Measurements from ENCODE around the gene ARID5B. TPM values are rescaled to one million over a fixed set of nuclear protein-coding genes. Genes with fewer than 3 reads are reported as not detected.

Gene ARID5B
- total RNA-seq, 1 donor from 2014 or later = 1.1 TPM

GRCh38 chr10:61994405-61995219, 93.1 kb downstream of the ARID5B start:
- no peak for DNase-seq

DNA sequence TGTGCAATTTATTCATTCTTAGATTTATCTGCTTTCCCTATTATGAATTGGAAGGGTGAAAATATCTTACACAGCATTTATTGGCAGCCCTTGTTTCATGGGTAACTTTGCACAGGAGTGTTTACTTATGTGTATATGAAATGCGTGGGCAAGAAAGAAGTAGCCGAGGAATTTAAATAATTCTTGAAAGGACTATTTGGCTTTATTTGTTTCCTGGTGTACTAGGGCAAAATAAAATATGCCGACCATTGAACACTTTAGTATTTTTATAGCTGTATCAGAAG, 93.7 kb downstream of the ARID5B start:
- H3K36me3 Mint-ChIP-seq (ENCODE audit: unreplicated experiment) = no peaks in the 10 kb centered on the region
- peaks cover 2% of the 10 kb centered on the region for H3K9me3 Mint-ChIP-seq (ENCODE audit: unreplicated experiment)
- no peak overlapping the region for H3K27ac Mint-ChIP-seq (ENCODE audit: unreplicated experiment)
- no peak for DNase-seq
- H3K4me1 Mint-ChIP-seq (ENCODE audit: low read depth, unreplicated experiment) = peaks cover 3% of the 10 kb centered on the region
- H3K4me3 Mint-ChIP-seq (ENCODE audit: unreplicated experiment) = no peak overlapping the region
- no peaks in the 10 kb centered on the region for H3K27me3 Mint-ChIP-seq (ENCODE audit: unreplicated experiment)
- no peak for TF ChIP-seq CTCF (IDR thresholded peaks at IDR 0.05; ENCODE audit: partially characterized antibody, unreplicated experiment)

More at GRCh38 chr10:61994405-61995219, 93.1 kb downstream of the ARID5B start:
- Mint-ChIP-seq H3K4me3 (ENCODE audit: unreplicated experiment) (no peak overlapping the region), H3K36me3 (ENCODE audit: unreplicated experiment) (no peaks in the 10 kb centered on the region), H3K27me3 (ENCODE audit: unreplicated experiment) (no peaks in the 10 kb centered on the region), H3K4me1 (ENCODE audit: low read depth, unreplicated experiment) (peaks cover 3% of the 10 kb centered on the region), H3K9me3 (ENCODE audit: unreplicated experiment) (peaks cover under 1% of the 10 kb centered on the region), H3K27ac (ENCODE audit: unreplicated experiment) (no peak overlapping the region)
- TF ChIP-seq CTCF (IDR thresholded peaks at IDR 0.05; ENCODE audit: partially characterized antibody, unreplicated experiment) = no peak

- Mint-ChIP-seq H3K36me3 (ENCODE audit: unreplicated experiment) (no peaks in the 10 kb centered on the region), H3K4me1 (ENCODE audit: low read depth, unreplicated experiment) (peaks cover 3% of the 10 kb centered on the region), H3K27ac (ENCODE audit: unreplicated experiment) (no peak overlapping the region), H3K27me3 (ENCODE audit: unreplicated experiment) (no peaks in the 10 kb centered on the region), H3K4me3 (ENCODE audit: unreplicated experiment) (no peak overlapping the region), H3K9me3 (ENCODE audit: unreplicated experiment) (peaks cover 2% of the 10 kb centered on the region)
- DNase-seq = no peak
- TF ChIP-seq CTCF (IDR thresholded peaks at IDR 0.05; ENCODE audit: partially characterized antibody, unreplicated experiment) = no peak
Observed at GRCh38 chr10:61998937-61999336, 97.4 kb downstream of the ARID5B start.

GRCh38 chr10:62000037-62000603, 98.6 kb downstream of the ARID5B start:
- no peak overlapping the region for H3K27ac Mint-ChIP-seq (ENCODE audit: unreplicated experiment)
- H3K36me3 Mint-ChIP-seq (ENCODE audit: unreplicated experiment) = no peaks in the 10 kb centered on the region
- H3K4me1 Mint-ChIP-seq (ENCODE audit: low read depth, unreplicated experiment) = peaks cover 3% of the 10 kb centered on the region
- no peak for TF ChIP-seq CTCF (IDR thresholded peaks at IDR 0.05; ENCODE audit: partially characterized antibody, unreplicated experiment)
- H3K9me3 Mint-ChIP-seq (ENCODE audit: unreplicated experiment) = peaks cover 2% of the 10 kb centered on the region
- DNase-seq = no peak
- H3K27me3 Mint-ChIP-seq (ENCODE audit: unreplicated experiment) = no peaks in the 10 kb centered on the region
- H3K4me3 Mint-ChIP-seq (ENCODE audit: unreplicated experiment) = no peak overlapping the region

DNA sequence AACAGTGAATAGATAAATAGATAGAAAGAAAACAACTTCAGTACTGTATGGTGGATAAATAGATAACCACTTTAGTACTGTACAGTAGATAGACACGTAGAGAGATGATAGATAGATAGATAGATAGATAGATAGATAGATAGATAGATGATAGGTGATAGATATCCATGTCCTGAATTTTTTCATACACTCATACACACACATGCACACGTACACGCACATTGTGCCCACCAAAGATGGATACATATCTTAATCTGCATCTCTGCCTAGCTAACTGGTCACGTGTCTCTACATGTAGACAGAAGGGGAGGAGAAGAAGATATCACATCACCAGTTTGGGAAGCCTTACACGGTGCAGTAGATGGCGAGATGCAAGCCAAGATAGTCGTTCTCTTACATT, 99.2 kb downstream of the ARID5B start:
- no peaks in the 10 kb centered on the region for H3K36me3 Mint-ChIP-seq (ENCODE audit: unreplicated experiment)
- H3K4me3 Mint-ChIP-seq (ENCODE audit: unreplicated experiment) = no peak overlapping the region
- peaks cover 3% of the 10 kb centered on the region for H3K4me1 Mint-ChIP-seq (ENCODE audit: low read depth, unreplicated experiment)
- no peak for DNase-seq
- H3K27me3 Mint-ChIP-seq (ENCODE audit: unreplicated experiment) = no peaks in the 10 kb centered on the region
- no peak overlapping the region for H3K27ac Mint-ChIP-seq (ENCODE audit: unreplicated experiment)
- H3K9me3 Mint-ChIP-seq (ENCODE audit: unreplicated experiment) = peaks cover 2% of the 10 kb centered on the region
- no peak for TF ChIP-seq CTCF (IDR thresholded peaks at IDR 0.05; ENCODE audit: partially characterized antibody, unreplicated experiment)

Measured in glutamatergic neuron (in vitro differentiated cells).